ENCODE data around the gene NFYB.

DNA sequence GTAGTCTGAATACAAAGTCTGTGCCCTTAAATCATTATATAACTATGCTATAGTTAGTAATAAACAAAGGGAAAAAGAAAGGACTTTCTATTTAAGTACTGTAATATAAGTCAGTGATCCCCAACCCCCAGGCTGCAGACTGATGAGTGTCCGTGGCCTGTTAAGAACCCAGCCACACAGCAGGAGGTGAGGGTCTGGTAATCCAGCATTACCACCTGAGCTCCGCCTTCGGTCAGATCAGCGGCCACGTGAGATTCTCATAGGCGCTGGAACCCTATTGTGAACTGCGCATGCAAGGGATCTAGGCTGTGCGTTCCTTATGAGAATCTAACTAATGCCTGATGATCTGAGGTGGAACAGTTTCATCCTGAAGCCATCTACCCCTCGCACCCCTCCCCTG, 15.7 kb downstream of the NFYB start:
- TF ChIP-seq SMAD3 (CRISPR knock-in tag; conservative IDR thresholded peaks at IDR 0.05) = no peak
- no peak for TF ChIP-seq POLR2AphosphoS5 (IDR thresholded peaks at IDR 0.05; ENCODE audit: control insufficient read depth, insufficient read depth, low read depth, low read length)

Measured in K562 (cell line).